H1 (cell line): ENCODE data around the gene DNM2. TPM values are rescaled to one million over a fixed set of nuclear protein-coding genes. Genes with fewer than 3 reads are reported as not detected.

ENCODE experiments used
- CTCF ChIA-PET: fragments of 300-600 bp; sonication (Branson Sonifier 250); formaldehyde crosslinking; loops from one replicate; lab custom pipeline; 2021; ENCODE audit not compliant: partially characterized antibody; lab: Charles Lee
- POLR2A ChIA-PET: fragments of 300-600 bp; sonication (Branson Sonifier 250); formaldehyde crosslinking; loops from one replicate; lab custom pipeline; 2021; ENCODE audit warnings: inconsistent platforms; ENCODE audit not compliant: partially characterized antibody; lab: Charles Lee
- DNase-seq, 2 experiments: peaks; one replicate each; pipeline versions ENCODE4 v3.0.0 to v3.0.0-alpha.2; 2010 to 2022; ENCODE audit warnings: low spot score in 2 of 2, low read depth in 1 of 2, mixed read lengths in 1 of 2
- FAIRE-seq: peaks from 2 replicates; lab custom pipeline; 2011; peaks lifted over from hg19 to GRCh38; lab: Jason Lieb, UNC
- H2AFZ ChIP-seq: 2 replicates; pipeline ENCODE4 v1.8.1; 2012; ENCODE audit warnings: low read length, inconsistent platforms
- H2AK5ac ChIP-seq: 2 replicates; pipeline ENCODE4 v1.6.1; 2013; ENCODE audit warnings: low read depth, low read length
- H2BK120ac ChIP-seq: replicated peaks from 2 replicates; pipeline ENCODE3; 2013; ENCODE audit warnings: low read depth, low read length, inconsistent platforms
- H2BK12ac ChIP-seq: 2 replicates; pipeline ENCODE4 v1.6.1; 2013; ENCODE audit warnings: low read depth, low read length
- H2BK15ac ChIP-seq: 2 replicates; pipeline ENCODE4 v1.6.1; 2013; ENCODE audit warnings: low read length
- H2BK20ac ChIP-seq: 2 replicates; pipeline ENCODE4 v1.6.1; 2013; ENCODE audit warnings: low read length
- H2BK5ac ChIP-seq: 2 replicates; pipeline ENCODE4 v1.6.1; 2013; ENCODE audit warnings: low read depth, low read length
- H3K14ac ChIP-seq: 2 replicates; pipeline ENCODE4 v1.6.1; 2013; ENCODE audit warnings: inconsistent platforms; ENCODE audit not compliant: insufficient read length
- H3K18ac ChIP-seq: 2 replicates; pipeline ENCODE4 v1.6.1; 2013; ENCODE audit warnings: low read length; ENCODE audit errors: extremely low read depth
- H3K23ac ChIP-seq: 2 replicates; pipeline ENCODE4 v1.6.1; 2013; ENCODE audit warnings: inconsistent platforms; ENCODE audit not compliant: insufficient read length
- H3K23me2 ChIP-seq: 2 replicates; pipeline ENCODE4 v1.6.1; 2013; ENCODE audit warnings: low read depth, low read length
- H3K27ac ChIP-seq: 2 replicates; pipeline ENCODE4 v1.6.1; 2011; ENCODE audit warnings: low read depth, low read length, inconsistent platforms
- H3K27me3 ChIP-seq, 4 experiments: replicated peaks in 1 of 4; 1 replicate in 1 of 4; 2 replicates in 3 of 4; pipeline versions ENCODE4 v1.6.1 to v1.8.1; 2011 to 2013; ENCODE audit warnings: low read length in 3 of 4, mild to moderate bottlenecking in 3 of 4, inconsistent platforms in 2 of 4, mixed read lengths in 2 of 4, moderate library complexity in 1 of 4; ENCODE audit not compliant: control insufficient read depth in 3 of 4, insufficient read depth in 3 of 4; ENCODE audit errors: extremely low read depth in 1 of 4
- H3K36me3 ChIP-seq, 4 experiments: 2 replicates each; pipeline versions ENCODE4 v1.6.1 to v1.8.1; 2011 to 2013; ENCODE audit warnings: mild to moderate bottlenecking in 4 of 4, low read length in 3 of 4, moderate library complexity in 2 of 4, control low read depth in 1 of 4, inconsistent platforms in 1 of 4; ENCODE audit not compliant: insufficient read depth in 4 of 4, control insufficient read depth in 2 of 4
- H3K4ac ChIP-seq: replicated peaks from 2 replicates; pipeline ENCODE3; 2013; ENCODE audit warnings: low read length, low read depth, mixed read lengths, inconsistent platforms; ENCODE audit not compliant: insufficient read length
- H3K4me1 ChIP-seq, 4 experiments: replicated peaks in 1 of 4; 1 replicate in 1 of 4; 2 replicates in 3 of 4; pipeline versions ENCODE4 v1.6.1 to v1.8.1; 2011 to 2013; ENCODE audit warnings: low read length in 3 of 4, inconsistent platforms in 2 of 4, mixed read lengths in 1 of 4; ENCODE audit not compliant: insufficient read depth in 4 of 4, control insufficient read depth in 3 of 4
- H3K4me2 ChIP-seq, 2 experiments: 2 replicates each; pipeline versions ENCODE4 v1.6.1 to v1.8.1; 2011 to 2013; ENCODE audit warnings: low read depth in 2 of 2, low read length in 2 of 2, control low read depth in 1 of 2, inconsistent platforms in 1 of 2, mild to moderate bottlenecking in 1 of 2; ENCODE audit not compliant: insufficient read depth in 1 of 2
- H3K4me3 ChIP-seq, 4 experiments: fragments of 200-600, 300-600 bp in 1 of 4; sonication (generic), shearing (Covaris generic), sonication (Bioruptor Twin) in 1 of 4; 2 replicates each; pipeline versions ENCODE4 v1.5.1 to v1.8.1; 2011 to 2016; ENCODE audit warnings: low read length in 4 of 4, low read depth in 3 of 4, control low read depth in 2 of 4, inconsistent platforms in 2 of 4, mild to moderate bottlenecking in 2 of 4, mixed read lengths in 1 of 4, moderate library complexity in 1 of 4; ENCODE audit not compliant: insufficient read depth in 2 of 4; ENCODE audit errors: extremely low read depth in 1 of 4
- H3K56ac ChIP-seq: replicated peaks from 2 replicates; pipeline ENCODE3; 2013; ENCODE audit warnings: low read depth, mild to moderate bottlenecking, mixed read lengths, low read length, inconsistent platforms; ENCODE audit not compliant: insufficient read length
- H3K79me1 ChIP-seq: 2 replicates; pipeline ENCODE4 v1.6.1; 2013; ENCODE audit warnings: low read depth, low read length, control low read depth
- H3K79me2 ChIP-seq, 2 experiments: 2 replicates each; pipeline versions ENCODE4 v1.6.1 to v1.8.1; 2012 to 2013; ENCODE audit warnings: low read length in 2 of 2, mild to moderate bottlenecking in 2 of 2, inconsistent platforms in 1 of 2; ENCODE audit not compliant: insufficient read depth in 2 of 2, control insufficient read depth in 1 of 2
- H3K9ac ChIP-seq, 4 experiments: replicated peaks in 1 of 4; 1 replicate in 1 of 4; 2 replicates in 3 of 4; pipeline versions ENCODE4 v1.6.1 to v1.8.1; 2011 to 2013; ENCODE audit warnings: low read depth in 3 of 4, low read length in 3 of 4, control low read depth in 2 of 4, mild to moderate bottlenecking in 2 of 4, moderate library complexity in 2 of 4, inconsistent platforms in 1 of 4; ENCODE audit errors: extremely low read depth in 1 of 4
- H3K9me3 ChIP-seq, 2 experiments: 2 replicates each; pipeline versions ENCODE4 v1.6.1 to v1.8.1; 2012 to 2013; ENCODE audit warnings: mild to moderate bottlenecking in 2 of 2, moderate library complexity in 2 of 2, control low read depth in 1 of 2, inconsistent platforms in 1 of 2, low read depth in 1 of 2, low read length in 1 of 2, mixed read lengths in 1 of 2; ENCODE audit not compliant: insufficient read depth in 2 of 2
- H4K20me1 ChIP-seq, 2 experiments: replicated peaks in 1 of 2; 2 replicates each; pipeline versions ENCODE3 to v1.8.1; 2011 to 2013; ENCODE audit warnings: inconsistent platforms in 2 of 2, low read length in 2 of 2, mild to moderate bottlenecking in 1 of 2; ENCODE audit not compliant: insufficient read depth in 2 of 2, control insufficient read depth in 1 of 2
- H4K5ac ChIP-seq: 2 replicates; pipeline ENCODE4 v1.6.1; 2013; ENCODE audit warnings: low read length, low read depth, mixed read lengths, inconsistent platforms; ENCODE audit not compliant: insufficient read length
- H4K8ac ChIP-seq: 2 replicates; pipeline ENCODE4 v1.8.0; 2013; ENCODE audit warnings: mild to moderate bottlenecking, moderate library complexity, low read length, inconsistent platforms; ENCODE audit not compliant: insufficient read depth; ENCODE audit errors: extremely low read depth
- H4K91ac ChIP-seq: replicated peaks from 2 replicates; pipeline ENCODE3; 2013; ENCODE audit warnings: low read length, mixed read lengths, inconsistent platforms; ENCODE audit not compliant: insufficient read length
- ATF3 ChIP-seq: IDR thresholded peaks from 2 replicates; pipeline ENCODE4 v1.6.1; 2011; ENCODE audit warnings: low read depth, mild to moderate bottlenecking, low read length; ENCODE audit not compliant: insufficient read depth
- MAFK ChIP-seq: IDR thresholded peaks from 2 replicates; pipeline ENCODE4 v1.6.1; 2012; ENCODE audit warnings: low read depth, mild to moderate bottlenecking, improper control_type of control experiment, low read length
- PHF8 ChIP-seq: fragments of 200-600 bp; sonication (generic); conservative IDR thresholded peaks from 2 replicates; pipeline ENCODE4 v1.7.1; 2012; ENCODE audit warnings: low read depth, mild to moderate bottlenecking, inconsistent platforms, low read length, moderate library complexity
- RBBP5 ChIP-seq: IDR thresholded peaks from 2 replicates; pipeline ENCODE4 v1.7.1; 2012; ENCODE audit warnings: low read depth, mild to moderate bottlenecking, inconsistent platforms, low read length, moderate library complexity, borderline replicate concordance
- RFX5 ChIP-seq: IDR thresholded peaks from 2 replicates; pipeline ENCODE4 v1.6.1; 2011; ENCODE audit warnings: low read depth, low read length, improper control_type of control experiment, borderline replicate concordance
- RXRA ChIP-seq: IDR thresholded peaks from 2 replicates; pipeline ENCODE4 v1.6.1; 2011; ENCODE audit warnings: low read depth, mild to moderate bottlenecking, low read length, moderate library complexity; ENCODE audit not compliant: insufficient read depth
- SIX5 ChIP-seq: IDR thresholded peaks from 2 replicates; pipeline ENCODE4 v1.6.1; 2011; ENCODE audit warnings: mild to moderate bottlenecking, low read depth, low read length
- TBP ChIP-seq: IDR thresholded peaks from 2 replicates; pipeline ENCODE4 v1.6.1; 2011; ENCODE audit warnings: low read depth, low read length, improper control_type of control experiment
- USF2 ChIP-seq: IDR thresholded peaks from 2 replicates; pipeline ENCODE4 v1.6.1; 2011; ENCODE audit warnings: low read length, improper control_type of control experiment
- WGBS, 2 experiments: shearing (Covaris generic) in 1 of 2; methylation state at CpG; one replicate each; pipeline versions ENCODE4 v1.1.6 to v1.1.7; 2013 to 2015; ENCODE audit warnings: low lambda C conversion rate in 2 of 2, mixed read lengths in 2 of 2, inconsistent platforms in 1 of 2, low coverage in 1 of 2, missing lambda C conversion rate in 1 of 2; ENCODE audit not compliant: insufficient replicate concordance in 2 of 2, insufficient coverage in 1 of 2, insufficient read length in 1 of 2; ENCODE audit errors: extremely low coverage in 1 of 2, missing lambda C conversion rate in 1 of 2; 5-methylcytosine and 5-hydroxymethylcytosine counted together
- polyA plus RNA-seq, 7 experiments: library from polyadenylated mRNA; depleted of rRNA in 3 of 7; stranded (reverse) in 5 of 7; unstranded in 2 of 7; fragments of >200 nt in 5 of 7; fragments of 200-250 nt in 2 of 7; gene quantifications; 1 replicate in 5 of 7; 2 replicates in 1 of 7; 4 replicates in 1 of 7; pipeline versions ENCODE4 v1.2.1 to v1.2.3, GENCODE V29; 2011 to 2013; ENCODE audit warnings: missing spikeins in 2 of 7, mixed read lengths in 2 of 7
- total RNA-seq: library from RNA; stranded (reverse); fragmentation: NEBNext Ultra II Directional; extraction: Animal tissue kit (Norgen Biotek cat#: 25700); gene quantifications from 2 replicates; pipeline ENCODE4 v1.2.1, GENCODE V29; 2021

The DNM2 gene
- total and polyA plus RNA-seq, 2 of the 8 experiments (the other 6 are each of a cell fraction or from before 2014, with no cell fraction given), result 61.9 to 120 TPM

GRCh38 chr19:10808937-10809649 is 91.2 kb downstream of the DNM2 start:
- H3K9ac ChIP-seq, result no peak overlapping the region
- CTCF ChIA-PET, result interaction anchor here (1.4 to 1.6 kb wide), 2 partner anchors 12 to 79 kb away, joined by 3 to 4 read pairs; no protein-coding TSS in a partner anchor

More at GRCh38 chr19:10808937-10809649, 91.2 kb downstream of the DNM2 start:
- no peak overlapping the region for H2BK12ac ChIP-seq
- H2BK20ac ChIP-seq, result no peak overlapping the region
- H4K8ac ChIP-seq, result no peak overlapping the region
- no peak overlapping the region for H2BK120ac ChIP-seq
- H3K79me2 ChIP-seq, result no peaks in the 10 kb centered on the region
- no peak overlapping the region for H3K14ac ChIP-seq
- H3K9me3 ChIP-seq, result no peaks in the 10 kb centered on the region
- H2BK5ac ChIP-seq, result no peak overlapping the region
- no peak overlapping the region for H2AFZ ChIP-seq
- POLR2A ChIA-PET, result interaction anchor here (0.6 to 1.0 kb wide), 3 partner anchors 12 to 679 kb away, joined by 3 read pairs; partner anchors contain the start of gene TMED1
- H4K5ac ChIP-seq, result no peak overlapping the region
- no peak overlapping the region for H2BK15ac ChIP-seq
- H3K18ac ChIP-seq, result no peak overlapping the region
- H3K4me2 ChIP-seq, result no peak overlapping the region
- no peak for DNase-seq
- no peak overlapping the region for H2AK5ac ChIP-seq
- peaks cover 0 to 13% (median 5%) of the 10 kb centered on the region in 4 experiments; a peak in 4 of 8 replicates for H3K36me3 ChIP-seq
- no peak overlapping the region for H3K4ac ChIP-seq
- H3K27me3 ChIP-seq, result no peaks in the 10 kb centered on the region
- no peak for TF ChIP-seq PHF8
- no peak for TF ChIP-seq ATF3
- TF ChIP-seq MAFK, result no peak
- no peak for TF ChIP-seq RFX5
- TF ChIP-seq USF2, result no peak
- no peak for TF ChIP-seq RBBP5
- TF ChIP-seq RXRA, result no peak
- TF ChIP-seq SIX5, result no peak
- TF ChIP-seq TBP, result no peak
- H3K79me1 ChIP-seq, result no peaks in the 10 kb centered on the region
- H3K27ac ChIP-seq, result no peak overlapping the region; the same call in 1 of the 2 replicates
- no peak overlapping the region for H4K91ac ChIP-seq
- no peak for FAIRE-seq
- H3K4me3 ChIP-seq, result no peak overlapping the region
- 88% methylated on average over 10 of the region's 10 CpGs; no CpG with 5 or more reads in 1 of the 2 experiments for WGBS, 2 experiments
- no peaks in the 10 kb centered on the region for H3K4me1 ChIP-seq
- no peak overlapping the region for H3K56ac ChIP-seq
- H4K20me1 ChIP-seq, result peaks cover 0 to 5% of the 10 kb centered on the region in 2 experiments
- H3K23me2 ChIP-seq, result no peaks in the 10 kb centered on the region
- H3K23ac ChIP-seq, result no peak overlapping the region
